Osteoblast (primary cell): ENCODE data around the gene TRAF5. TPM values are rescaled to one million over a fixed set of nuclear protein-coding genes. Genes with fewer than 3 reads are reported as not detected.
"Not testable (repeated sequence)": the region's sequence is repeated elsewhere in the genome, so short reads cannot be mapped to it uniquely, and the experiment has no call there.

Experiments
- DNase-seq: peaks from one replicate; pipeline ENCODE4 v3.0.0; 2011; ENCODE audit warnings: low spot score, mixed read lengths; ENCODE audit not compliant: insufficient read length; ENCODE audit errors: missing footprints
- H2AFZ ChIP-seq: 2 replicates; pipeline ENCODE4 v1.6.0; 2011; ENCODE audit warnings: mild to moderate bottlenecking, low read length
- H3K27ac ChIP-seq: 2 replicates; pipeline ENCODE4 v1.5.1; 2011; ENCODE audit warnings: mild to moderate bottlenecking, low read depth, low read length, moderate library complexity
- H3K27me3 ChIP-seq: 2 replicates; pipeline ENCODE4 v1.6.0; 2012; ENCODE audit warnings: mild to moderate bottlenecking, control low read depth, inconsistent platforms, low read length, moderate library complexity; ENCODE audit not compliant: insufficient read depth
- H3K36me3 ChIP-seq: 2 replicates; pipeline ENCODE4 v1.5.1; 2011; ENCODE audit warnings: mild to moderate bottlenecking, low read length, control low read depth, moderate library complexity; ENCODE audit not compliant: insufficient read depth
- H3K4me1 ChIP-seq: 2 replicates; pipeline ENCODE4 v1.5.1; 2011; ENCODE audit warnings: mild to moderate bottlenecking, low read length, control low read depth, moderate library complexity; ENCODE audit not compliant: insufficient read depth
- H3K4me2 ChIP-seq: 2 replicates; pipeline ENCODE4 v1.6.0; 2011; ENCODE audit warnings: mild to moderate bottlenecking, low read length; ENCODE audit not compliant: insufficient read depth
- H3K4me3 ChIP-seq: fragments of 200-600 bp; sonication (generic); 3 replicates; pipeline ENCODE4 v1.5.1; 2012; ENCODE audit warnings: mild to moderate bottlenecking, low read length, inconsistent platforms; ENCODE audit not compliant: insufficient read depth
- H3K79me2 ChIP-seq: 2 replicates; pipeline ENCODE4 v1.6.0; 2012; ENCODE audit warnings: mild to moderate bottlenecking, low read length, control low read depth, inconsistent platforms; ENCODE audit not compliant: insufficient read depth
- H3K9me3 ChIP-seq: 2 replicates; pipeline ENCODE4 v1.5.1; 2011; ENCODE audit warnings: low read depth, low read length, control low read depth
- H4K20me1 ChIP-seq: 2 replicates; pipeline ENCODE4 v1.6.0; 2012; ENCODE audit warnings: mild to moderate bottlenecking, low read length, control low read depth; ENCODE audit not compliant: insufficient read depth
- total RNA-seq: library from RNA; depleted of rRNA; stranded (reverse); fragments of >200 nt; gene quantifications from 2 replicates; pipeline ENCODE4 v1.2.3, GENCODE V29; 2012
- TF ChIP-seq, protein P1 (sequence below): IDR thresholded peaks from 2 replicates; pipeline ENCODE4 v1.5.1; 2011; ENCODE audit warnings: mild to moderate bottlenecking, low read depth, low read length, moderate library complexity; ENCODE audit errors: extremely low read depth

Gene TRAF5
- total RNA-seq, 1 donor, result 15.9 TPM

DNA sequence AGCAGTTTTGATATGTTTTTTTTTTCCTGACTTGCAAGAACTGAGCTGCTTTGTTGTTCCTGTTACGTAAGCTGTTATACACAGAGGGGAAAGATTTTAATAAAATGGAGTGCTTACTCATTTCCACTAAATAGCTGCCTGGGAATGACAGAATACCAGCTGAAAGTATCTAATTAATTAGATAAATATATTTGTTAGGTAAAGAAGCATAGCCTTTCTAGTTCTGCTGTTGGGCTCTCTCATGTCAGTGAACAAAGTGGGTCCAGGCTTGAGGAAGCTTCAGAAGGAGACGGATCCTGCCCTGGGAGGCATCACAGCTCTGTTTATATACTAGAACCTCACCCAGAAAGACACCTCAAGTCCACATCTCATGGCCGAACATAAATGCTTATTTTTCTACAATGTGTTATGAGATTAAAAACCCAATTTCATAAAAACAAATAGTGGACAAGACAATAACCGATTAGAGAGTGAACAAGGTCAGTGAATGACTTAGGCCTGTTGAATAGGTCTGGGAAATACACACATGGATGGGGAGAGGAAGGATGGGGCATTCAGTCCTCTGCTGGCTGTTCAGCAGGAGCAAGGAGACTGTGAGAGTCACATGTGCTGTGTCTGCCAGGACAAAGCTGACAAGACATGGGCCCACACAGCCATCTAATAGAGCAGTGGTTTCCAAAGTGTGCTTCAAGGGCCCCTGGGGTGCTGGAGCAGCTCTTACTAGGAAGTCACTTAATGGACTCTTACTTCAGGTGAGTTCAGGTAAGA, 20.6 kb downstream of the TRAF5 start:
- TF ChIP-seq, protein P1, sequence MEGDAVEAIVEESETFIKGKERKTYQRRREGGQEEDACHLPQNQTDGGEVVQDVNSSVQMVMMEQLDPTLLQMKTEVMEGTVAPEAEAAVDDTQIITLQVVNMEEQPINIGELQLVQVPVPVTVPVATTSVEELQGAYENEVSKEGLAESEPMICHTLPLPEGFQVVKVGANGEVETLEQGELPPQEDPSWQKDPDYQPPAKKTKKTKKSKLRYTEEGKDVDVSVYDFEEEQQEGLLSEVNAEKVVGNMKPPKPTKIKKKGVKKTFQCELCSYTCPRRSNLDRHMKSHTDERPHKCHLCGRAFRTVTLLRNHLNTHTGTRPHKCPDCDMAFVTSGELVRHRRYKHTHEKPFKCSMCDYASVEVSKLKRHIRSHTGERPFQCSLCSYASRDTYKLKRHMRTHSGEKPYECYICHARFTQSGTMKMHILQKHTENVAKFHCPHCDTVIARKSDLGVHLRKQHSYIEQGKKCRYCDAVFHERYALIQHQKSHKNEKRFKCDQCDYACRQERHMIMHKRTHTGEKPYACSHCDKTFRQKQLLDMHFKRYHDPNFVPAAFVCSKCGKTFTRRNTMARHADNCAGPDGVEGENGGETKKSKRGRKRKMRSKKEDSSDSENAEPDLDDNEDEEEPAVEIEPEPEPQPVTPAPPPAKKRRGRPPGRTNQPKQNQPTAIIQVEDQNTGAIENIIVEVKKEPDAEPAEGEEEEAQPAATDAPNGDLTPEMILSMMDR, result no peak
- peaks cover 4% of the 10 kb centered on the region for H4K20me1 ChIP-seq
- H2AFZ ChIP-seq, result no peak overlapping the region
- H3K36me3 ChIP-seq, result no peaks in the 10 kb centered on the region
- no peak overlapping the region for H3K27ac ChIP-seq
- H3K4me1 ChIP-seq, result no peaks in the 10 kb centered on the region
- no peaks in the 10 kb centered on the region for H3K27me3 ChIP-seq
- H3K79me2 ChIP-seq, result peaks cover 20% of the 10 kb centered on the region
- H3K9me3 ChIP-seq, result no peaks in the 10 kb centered on the region
- H3K4me2 ChIP-seq, result no peak overlapping the region
- no peak overlapping the region for H3K4me3 ChIP-seq
- DNase-seq, result no peak

DNA sequence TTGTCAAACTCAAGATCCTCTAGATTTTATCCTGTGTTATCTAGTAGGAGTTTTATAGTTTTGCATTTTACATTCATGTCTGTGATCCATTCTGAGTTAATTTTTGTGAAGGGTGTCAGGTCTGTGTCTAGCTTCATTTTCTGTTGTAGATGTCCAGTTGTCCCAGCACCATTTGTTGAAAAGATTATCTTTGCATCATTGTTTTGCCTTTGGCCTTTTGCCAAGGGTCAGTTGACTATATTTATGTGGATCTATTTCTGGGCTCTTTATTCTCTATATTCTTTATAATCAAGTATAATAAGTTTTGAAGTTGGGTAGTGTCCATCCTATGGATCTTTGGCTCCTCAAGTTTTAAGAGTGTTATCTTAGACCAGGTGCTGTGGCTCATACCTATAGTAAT, 21.9 kb downstream of the TRAF5 start:
- no peak for DNase-seq
- H3K4me3 ChIP-seq, result no peak overlapping the region
- no peak overlapping the region for H3K4me2 ChIP-seq
- H3K4me1 ChIP-seq, result no peaks in the 10 kb centered on the region
- H3K36me3 ChIP-seq, result no peaks in the 10 kb centered on the region
- H2AFZ ChIP-seq, result no peak overlapping the region
- peaks cover 4% of the 10 kb centered on the region for H4K20me1 ChIP-seq
- H3K9me3 ChIP-seq, result no peaks in the 10 kb centered on the region
- H3K27me3 ChIP-seq, result no peaks in the 10 kb centered on the region
- TF ChIP-seq, protein P1, result no peak
- H3K79me2 ChIP-seq, result peaks cover 19% of the 10 kb centered on the region
- H3K27ac ChIP-seq, result no peak overlapping the region

DNA sequence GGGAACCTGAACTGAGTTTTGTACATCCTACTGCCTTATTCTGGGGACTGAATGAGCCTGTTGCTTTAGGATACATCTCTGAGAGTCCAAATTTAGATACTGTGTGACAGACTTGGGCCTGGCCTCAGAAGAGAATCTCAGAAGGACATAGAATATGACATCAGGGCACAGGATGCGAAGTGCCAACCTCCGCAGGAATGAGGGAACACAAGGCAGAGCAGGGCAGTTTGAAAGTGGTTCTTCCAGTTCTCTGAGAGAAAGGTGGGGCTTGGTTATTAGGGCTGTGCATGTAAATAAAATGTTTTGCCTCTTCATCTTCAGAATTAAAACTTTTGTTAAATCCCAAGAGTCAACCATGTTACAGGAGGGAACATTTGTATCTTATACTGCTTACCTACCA, 23.1 kb downstream of the TRAF5 start:
- no peak overlapping the region for H3K27ac ChIP-seq
- no peak for DNase-seq
- H3K36me3 ChIP-seq, result no peaks in the 10 kb centered on the region
- no peaks in the 10 kb centered on the region for H3K9me3 ChIP-seq
- no peak overlapping the region for H3K4me2 ChIP-seq
- TF ChIP-seq, protein P1, result no peak
- no peaks in the 10 kb centered on the region for H3K27me3 ChIP-seq
- H3K4me1 ChIP-seq, result no peaks in the 10 kb centered on the region
- H4K20me1 ChIP-seq, result peaks cover 4% of the 10 kb centered on the region
- H3K4me3 ChIP-seq, result no peak overlapping the region
- no peak overlapping the region for H2AFZ ChIP-seq
- peaks cover 21% of the 10 kb centered on the region for H3K79me2 ChIP-seq

DNA sequence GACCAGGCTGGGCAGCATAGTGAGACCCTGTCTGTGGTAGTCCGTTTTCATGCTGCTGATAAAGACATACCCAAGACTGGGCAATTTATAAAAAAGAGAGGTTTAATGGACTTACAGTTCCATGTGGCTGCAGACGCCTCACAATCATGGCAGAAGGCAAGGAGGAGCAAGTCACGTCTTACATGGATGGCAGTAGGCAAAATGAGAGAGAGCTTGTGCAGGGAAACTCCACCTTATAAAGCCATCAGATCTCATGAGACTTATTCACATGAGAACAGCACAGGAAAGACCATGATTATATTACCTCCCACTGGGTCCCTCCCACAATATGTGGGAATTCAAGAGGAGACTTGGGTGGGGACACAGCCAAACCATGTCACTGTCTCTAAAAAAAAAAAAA, 25.4 kb downstream of the TRAF5 start:
- DNase-seq, H3K4me1 ChIP-seq, H4K20me1 ChIP-seq, H3K9me3 ChIP-seq, H3K4me2 ChIP-seq, H2AFZ ChIP-seq, H3K27ac ChIP-seq, H3K27me3 ChIP-seq, H3K36me3 ChIP-seq, H3K4me3 ChIP-seq: not testable (repeated sequence)
- H3K79me2 ChIP-seq, result peaks cover 17% of the 10 kb centered on the region
